B cell (primary cell): Measurements from ENCODE around the gene CKM. TPM values are rescaled to one million over a fixed set of nuclear protein-coding genes. Genes with fewer than 3 reads are reported as not detected.

Experiments
- ATAC-seq: fragments of 200-7000 bp; cut with Tn5 transposase; one replicate; pipeline ENCODE4 v1.10.0; 2021; ENCODE audit warnings: low read depth, mild to moderate bottlenecking, moderate number of reproducible peaks, moderate library complexity
- CTCF ChIA-PET: fragments of 350-600 bp; sonication (Branson Sonifier 250); formaldehyde crosslinking; loops from one replicate; lab custom pipeline; 2021; ENCODE audit warnings: antibody characterized with exemption, inconsistent platforms; lab: Charles Lee
- POLR2A ChIA-PET: fragments of 350-600 bp; sonication (Branson Sonifier 250); formaldehyde crosslinking; loops from one replicate; lab custom pipeline; 2021; ENCODE audit warnings: antibody characterized with exemption; lab: Charles Lee
- DNase-seq: peaks from one replicate; pipeline ENCODE4 v3.0.0; 2013
- H2AFZ ChIP-seq: 2 replicates; pipeline ENCODE4 v1.6.1; 2012; ENCODE audit warnings: mild to moderate bottlenecking, low read depth, low read length; ENCODE audit not compliant: insufficient read depth, poor library complexity, severe bottlenecking
- H3K27ac ChIP-seq, 2 donors: 1 replicate in 1 of 2; 2 replicates in 1 of 2; pipeline ENCODE4 v1.5.1; 2012 to 2013; ENCODE audit warnings: low read length in 2 of 2, mild to moderate bottlenecking in 2 of 2, moderate library complexity in 1 of 2
- H3K27me3 ChIP-seq, 4 experiments: fragments of 200-600 bp in 1 of 4; sonication (generic) in 1 of 4; replicated peaks in 1 of 4; 1 replicate in 2 of 4; 2 replicates in 2 of 4; pipeline versions ENCODE4 v1.6.1 to v1.7.0; 2013 to 2016; ENCODE audit warnings: low read length in 3 of 4, mild to moderate bottlenecking in 2 of 4, mixed read lengths in 1 of 4, moderate library complexity in 1 of 4; ENCODE audit not compliant: insufficient read depth in 4 of 4, control insufficient read depth in 3 of 4; ENCODE audit errors: control extremely low read depth in 1 of 4
- H3K36me3 ChIP-seq, 2 experiments: replicated peaks in 1 of 2; 1 replicate in 1 of 2; 2 replicates in 1 of 2; pipeline versions ENCODE4 v1.6.1 to v1.7.1; 2013; ENCODE audit warnings: low read length in 1 of 2; ENCODE audit not compliant: insufficient read depth in 2 of 2, control insufficient read depth in 1 of 2; ENCODE audit errors: control extremely low read depth in 1 of 2, extremely low read depth in 1 of 2
- H3K4me1 ChIP-seq, 2 donors: fragments of 200-600 bp in 1 of 2; sonication (generic) in 1 of 2; 1 replicate in 1 of 2; 2 replicates in 1 of 2; pipeline versions ENCODE4 v1.5.1 to v1.6.1; 2013 to 2017; ENCODE audit warnings: low read length in 2 of 2; ENCODE audit not compliant: control insufficient read depth in 2 of 2, insufficient read depth in 2 of 2
- H3K4me2 ChIP-seq: replicated peaks from 2 replicates; pipeline ENCODE3; 2012; ENCODE audit warnings: mild to moderate bottlenecking, low read depth, low read length; ENCODE audit not compliant: poor library complexity, severe bottlenecking
- H3K4me3 ChIP-seq, 5 experiments: fragments of 200-600 bp in 1 of 5; sonication (generic) in 1 of 5; 1 replicate in 3 of 5; 2 replicates in 2 of 5; pipeline versions ENCODE4 v1.5.1 to v1.7.0; 2011 to 2016; ENCODE audit warnings: low read length in 4 of 5, mild to moderate bottlenecking in 4 of 5, low read depth in 2 of 5, control low read depth in 1 of 5, moderate library complexity in 1 of 5; ENCODE audit not compliant: insufficient read depth in 1 of 5; ENCODE audit errors: control extremely low read depth in 1 of 5, extremely low read depth in 1 of 5
- H3K79me2 ChIP-seq: fragments of 200-600 bp; sonication (generic); one replicate; pipeline ENCODE4 v1.6.0; 2016; ENCODE audit warnings: low read length; ENCODE audit not compliant: control insufficient read depth, insufficient read depth
- H3K9ac ChIP-seq: fragments of 200-600 bp; sonication (generic); 2 replicates; pipeline ENCODE4 v1.6.1; 2017; ENCODE audit warnings: mild to moderate bottlenecking, low read length, moderate library complexity
- H3K9me3 ChIP-seq, 3 donors: one replicate each; pipeline versions ENCODE4 v1.6.1 to v1.7.1; 2013; ENCODE audit warnings: low read length in 2 of 3; ENCODE audit not compliant: control insufficient read depth in 2 of 3, insufficient read depth in 1 of 3; ENCODE audit errors: control extremely low read depth in 1 of 3
- H4K20me1 ChIP-seq: 2 replicates; pipeline ENCODE4 v1.6.0; 2012; ENCODE audit warnings: mild to moderate bottlenecking, low read length; ENCODE audit not compliant: insufficient read depth, control insufficient read depth, poor library complexity, severe bottlenecking
- H3K27ac Mint-ChIP-seq: one replicate; pipeline ENCODE4 v1.8.0; 2021; ENCODE audit warnings: mixed read lengths
- H3K27me3 Mint-ChIP-seq: one replicate; pipeline ENCODE4 v1.8.0; 2021; ENCODE audit warnings: mixed read lengths
- H3K4me1 Mint-ChIP-seq: one replicate; pipeline ENCODE4 v1.8.0; 2021; ENCODE audit warnings: mixed read lengths
- H3K4me3 Mint-ChIP-seq: one replicate; pipeline ENCODE4 v1.8.0; 2021; ENCODE audit warnings: mixed read lengths
- H3K9me3 Mint-ChIP-seq: one replicate; pipeline ENCODE4 v1.8.0; 2022; ENCODE audit warnings: mixed read lengths; ENCODE audit not compliant: insufficient read depth
- CTCF ChIP-seq: fragments of 200-600 bp; IDR thresholded peaks from one replicate; pipeline ENCODE4 v1.8.0; 2022; ENCODE audit warnings: antibody characterized with exemption, mild to moderate bottlenecking
- EZH2 ChIP-seq: IDR thresholded peaks from 2 replicates; pipeline ENCODE4 v1.6.1; 2012; ENCODE audit warnings: borderline replicate concordance, low read depth, mild to moderate bottlenecking, moderate library complexity, low read length; ENCODE audit not compliant: insufficient read depth, poor library complexity, severe bottlenecking
- WGBS: methylation state at CpG from one replicate; pipeline ENCODE4 v1.1.5; 2013; ENCODE audit warnings: missing lambda C conversion rate; ENCODE audit not compliant: insufficient coverage; 5-methylcytosine and 5-hydroxymethylcytosine counted together
- intact Hi-C: fragments of 100-400 bp; cut with micrococcal nuclease; formaldehyde crosslinking; loops from one replicate; pipeline ENCODE4 v1.10.0; 2022
- polyA plus RNA-seq: library from polyadenylated mRNA; depleted of rRNA; stranded (reverse); fragments of >200 nt; gene quantifications from 2 replicates; pipeline ENCODE4 v1.2.3, GENCODE V29; 2012
- total RNA-seq, 2 donors: library from RNA; stranded (reverse); fragments of 120-200 nt in 1 of 2; gene quantifications; 1 replicate in 1 of 2; 2 replicates in 1 of 2; pipeline versions ENCODE4 v1.2.3 to v1.2.4, GENCODE V29; 2013 to 2022

The CKM gene
- total and polyA plus RNA-seq, 2 donors (not counting 1 experiment from before 2014, with no cell fraction given) = not detected

- TF ChIP-seq EZH2 = no peak
- no peak for TF ChIP-seq CTCF
- DNase-seq = no peak
- Histone ChIP-seq H4K20me1 (no peaks in the 10 kb centered on the region), H3K4me2 (no peak overlapping the region), H3K27me3 (no peaks in the 10 kb centered on the region), H3K4me3 (no peak overlapping the region), H3K9me3 (no peaks in the 10 kb centered on the region), H3K36me3 (peaks cover 1 to 5% of the 10 kb centered on the region in 2 experiments), H3K4me1 (no peaks in the 10 kb centered on the region), H3K9ac (no peak overlapping the region), H3K27ac (no peak overlapping the region), H3K79me2 (no peaks in the 10 kb centered on the region), H2AFZ (no peak overlapping the region)
- Mint-ChIP-seq H3K9me3 (no peaks in the 10 kb centered on the region), H3K27me3 (no peaks in the 10 kb centered on the region), H3K4me1 (no peaks in the 10 kb centered on the region), H3K4me3 (no peak overlapping the region), H3K27ac (no peak overlapping the region)
- CTCF ChIA-PET = no interaction called here
- intact Hi-C loops = no loop called here
- POLR2A ChIA-PET = no interaction called here
- WGBS = 100% methylated on average over 8 of the region's 9 CpGs
- ATAC-seq = no peak
These were observed 32.7 kb upstream of the CKM start for GRCh38 chr19:45355402-45355801.

- CTCF ChIA-PET = no interaction called here
- no peak overlapping the region for H3K27ac ChIP-seq
- Mint-ChIP-seq H3K4me1 (no peaks in the 10 kb centered on the region), H3K4me3 (no peak overlapping the region), H3K27ac (no peak overlapping the region), H3K27me3 (no peaks in the 10 kb centered on the region), H3K9me3 (no peaks in the 10 kb centered on the region)
- POLR2A ChIA-PET = no interaction called here
- DNase-seq = no peak
- no peak overlapping the region for H3K4me3 ChIP-seq
- H3K79me2 ChIP-seq = no peaks in the 10 kb centered on the region
- TF ChIP-seq CTCF (no peak), EZH2 (no peak)
- no peaks in the 10 kb centered on the region for H3K9me3 ChIP-seq
- H3K27me3 ChIP-seq = no peaks in the 10 kb centered on the region
- H2AFZ ChIP-seq = no peak overlapping the region
- ATAC-seq = no peak
- 93% methylated on average over 9 of the region's 11 CpGs for WGBS
- H3K9ac ChIP-seq = no peak overlapping the region
- no peak overlapping the region for H3K4me2 ChIP-seq
- no peaks in the 10 kb centered on the region for H4K20me1 ChIP-seq
- intact Hi-C loops = no loop called here
- H3K36me3 ChIP-seq = peaks cover 1 to 5% of the 10 kb centered on the region in 2 experiments
- H3K4me1 ChIP-seq = no peaks in the 10 kb centered on the region
These were observed 31.7 kb upstream of the CKM start for GRCh38 chr19:45354241-45354842.
